ENCODE data around the gene CGNL1. TPM values are rescaled to one million over a fixed set of nuclear protein-coding genes. Genes with fewer than 3 reads are reported as not detected.

The CGNL1 gene
- total and polyA plus RNA-seq, 11 donors, result 3.8 to 40.0 (median 23.4) TPM

- 21 to 30% (median 23%) methylated on average over 2 of the region's 2 CpGs for WGBS, 4 donors
- Histone ChIP-seq H3K4me3 (no peak overlapping the region), H3K27ac (no peak overlapping the region)
These were observed 60.7 kb downstream of the CGNL1 start for GRCh38 chr15:57436961-57437360.

GRCh38 chr15:57437564-57437963 lies 61.3 kb downstream of the CGNL1 start:
- 65 to 80% (median 75%) methylated on average over 3 of the region's 3 CpGs for WGBS, 4 donors
- Histone ChIP-seq H3K9me3 (no peaks in the 10 kb centered on the region), H3K4me3 (no peak overlapping the region), H3K4me1 (peaks cover 0 to 26% (median 13%) of the 10 kb centered on the region in 12 donors), H3K36me3 (peaks cover 0 to 4% (median 0%) of the 10 kb centered on the region in 9 donors), H3K27ac (no peak overlapping the region), H3K27me3 (no peaks in the 10 kb centered on the region)
- no peak for DNase-seq
- ATAC-seq, result no peak
- TF ChIP-seq POLR2A (IDR thresholded peaks at IDR 0.05) (no peak), CTCF (IDR thresholded peaks at IDR 0.05) (no peak)
- intact Hi-C loops (cut with DNase I), result no loop called here

More at GRCh38 chr15:57436961-57437360, 60.7 kb downstream of the CGNL1 start:
- H3K9me3 ChIP-seq, result no peaks in the 10 kb centered on the region
- H3K36me3 ChIP-seq, result no peaks in the 10 kb centered on the region
- TF ChIP-seq POLR2A (IDR thresholded peaks at IDR 0.05), result no peak
- TF ChIP-seq CTCF (IDR thresholded peaks at IDR 0.05), result no peak
- no peaks in the 10 kb centered on the region for H3K27me3 ChIP-seq
- DNase-seq (peak in 2 of 5 donors; percentile 40 to 47), ATAC-seq (peak in 2 of 4 donors; percentile 45 to 56)
- intact Hi-C loops (cut with DNase I), result no loop called here
- peaks cover 0 to 32% (median 15%) of the 10 kb centered on the region in 12 donors for H3K4me1 ChIP-seq

- Histone ChIP-seq H3K4me3 (no peak overlapping the region), H3K27ac (no peak overlapping the region), H3K9me3 (no peaks in the 10 kb centered on the region), H3K27me3 (no peaks in the 10 kb centered on the region), H3K4me1 (peaks cover 0 to 23% (median 11%) of the 10 kb centered on the region in 12 donors), H3K36me3 (peaks cover 0 to 9% (median 0%) of the 10 kb centered on the region in 9 donors)
- ATAC-seq (no peak), DNase-seq (no peak)
- 85 to 95% (median 93%) methylated on average over 6 of the region's 6 CpGs for WGBS, 4 donors
- TF ChIP-seq CTCF (IDR thresholded peaks at IDR 0.05) (no peak), POLR2A (IDR thresholded peaks at IDR 0.05) (no peak)
- intact Hi-C loops (cut with DNase I), result no loop called here
These were observed 61.9 kb downstream of the CGNL1 start for GRCh38 chr15:57438166-57438565.

- Histone ChIP-seq H3K36me3 (peaks cover 0 to 20% (median 0%) of the 10 kb centered on the region in 9 donors), H3K27ac (no peak overlapping the region), H3K4me1 (peaks cover 0 to 23% (median 11%) of the 10 kb centered on the region in 12 donors), H3K27me3 (no peaks in the 10 kb centered on the region), H3K4me3 (no peak overlapping the region), H3K9me3 (no peaks in the 10 kb centered on the region)
- intact Hi-C loops (cut with DNase I), result loop anchor here in 1 of 10 donors (10.0 kb wide), 1 partner anchor 45 kb away; no protein-coding TSS in a partner anchor
- TF ChIP-seq POLR2A (IDR thresholded peaks at IDR 0.05) (no peak), CTCF (IDR thresholded peaks at IDR 0.05) (no peak)
- WGBS, 4 donors, result 88 to 90% (median 89%) methylated on average over 26 of the region's 26 CpGs
- DNase-seq, result no peak
- peak in 1 of 4 donors; percentile 28 for ATAC-seq
These were observed 63.1 kb downstream of the CGNL1 start for GRCh38 chr15:57439128-57440027.
